ENCODE measurements around the gene LCN10. TPM values are rescaled to one million over a fixed set of nuclear protein-coding genes. Genes with fewer than 3 reads are reported as not detected.

LCN10 gene
- total and polyA plus RNA-seq, 2 of the 13 experiments (the other 11 are each of a cell fraction or from before 2014, with no cell fraction given): 0.53 to 0.61 TPM

DNA sequence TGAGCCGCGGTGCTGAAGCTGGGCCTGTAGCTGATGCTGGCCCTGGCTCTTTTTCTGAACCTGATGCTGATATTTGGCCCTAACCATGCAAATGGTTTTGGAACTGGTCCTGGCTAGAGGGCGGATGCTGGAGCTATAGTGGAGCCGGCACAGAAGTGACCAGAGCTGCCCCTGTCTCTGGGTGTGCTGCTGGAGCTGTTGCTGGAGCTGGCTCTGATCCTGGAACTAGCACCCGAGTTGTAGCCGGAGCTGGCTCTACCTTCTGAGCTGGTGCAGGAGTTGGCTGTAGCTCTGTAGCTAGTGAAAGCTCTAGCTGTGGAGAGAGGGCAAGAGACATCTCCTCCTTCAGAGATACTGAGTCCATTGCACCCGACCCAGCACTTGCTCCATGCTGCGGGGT is 12.8 kb downstream of the LCN10 start:
- H3K4me3 ChIP-seq (replicated peaks in 1 of 3; ENCODE audit: insufficient read depth in 1 of 3, low read depth in 2 of 3, low read length in 3 of 3): no peak overlapping the region; a peak in 1 of 6 replicates
- no TSS peak for BruUV-seq (replicated peaks)
- WGBS (ENCODE audit: low lambda C conversion rate): 100% methylated on average over 2 of the region's 8 CpGs
- CTCF ChIA-PET (ENCODE audit: low intra/inter-chr PET ratio, low total read pairs): no interaction called here
- peaks cover 47% of the 10 kb centered on the region for H3K4me1 ChIP-seq (ENCODE audit: insufficient read depth, low read length)
- FAIRE-seq (no peak), DNase-seq (ENCODE audit: low spot score) (no peak), ATAC-seq (no peak)
- H3K9me3 ChIP-seq (ENCODE audit: low read length): no peaks in the 10 kb centered on the region
- H3K27ac ChIP-seq (ENCODE audit: extremely low read length, insufficient read depth, low read length): no peak overlapping the region
- in situ Hi-C loops (cut with HindIII; ENCODE audit: extremely low pct_ligation_motif_present, low pct_unique_long_range_greater_than_20kb): no loop called here
- no peak for TF ChIP-seq ZBTB38 (CRISPR knock-in tag; IDR thresholded peaks at IDR 0.05)
- no peak for TF ChIP-seq NFE2L2 (IDR thresholded peaks at IDR 0.05; ENCODE audit: low read length)
- TF ChIP-seq, protein P1, sequence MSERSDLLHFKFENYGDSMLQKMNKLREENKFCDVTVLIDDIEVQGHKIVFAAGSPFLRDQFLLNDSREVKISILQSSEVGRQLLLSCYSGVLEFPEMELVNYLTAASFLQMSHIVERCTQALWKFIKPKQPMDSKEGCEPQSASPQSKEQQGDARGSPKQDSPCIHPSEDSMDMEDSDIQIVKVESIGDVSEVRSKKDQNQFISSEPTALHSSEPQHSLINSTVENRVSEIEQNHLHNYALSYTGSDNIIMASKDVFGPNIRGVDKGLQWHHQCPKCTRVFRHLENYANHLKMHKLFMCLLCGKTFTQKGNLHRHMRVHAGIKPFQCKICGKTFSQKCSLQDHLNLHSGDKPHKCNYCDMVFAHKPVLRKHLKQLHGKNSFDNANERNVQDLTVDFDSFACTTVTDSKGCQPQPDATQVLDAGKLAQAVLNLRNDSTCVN (CRISPR knock-in tag; IDR thresholded peaks at IDR 0.05; ENCODE audit: borderline replicate concordance): 0 out of 2 replicates have a peak, but pooled peaks have one; percentile 1
- H2AFZ ChIP-seq (ENCODE audit: low read length): no peak overlapping the region
- H3K36me3 ChIP-seq (replicated peaks in 1 of 2; ENCODE audit: control insufficient read depth in 1 of 2, insufficient read depth in 2 of 2, low read length in 2 of 2): peaks cover 7 to 11% of the 10 kb centered on the region in 2 experiments; a peak in 4 of 5 replicates
- peaks cover 31% of the 10 kb centered on the region for H3K79me2 ChIP-seq (ENCODE audit: insufficient read depth, low read length)
- intact Hi-C loops (cut with micrococcal nuclease; ENCODE audit: unreplicated experiment): no loop called here
- peak overlapping the region; percentile 97 for H3K4me2 ChIP-seq (ENCODE audit: low read depth, low read length)
- peaks cover 0 to 8% of the 10 kb centered on the region in 2 experiments; a peak in 3 of 5 replicates for H3K27me3 ChIP-seq (ENCODE audit: control insufficient read depth in 1 of 2, insufficient read depth in 2 of 2, low read length in 2 of 2)
- POLR2A ChIA-PET: interaction anchor here (0.9 to 3.6 kb wide), 5 partner anchors 14 to 103 kb away, joined by 3 to 30 read pairs (median 5); partner anchors contain the start of genes LCN10 and LCN8
- H3K9ac ChIP-seq (ENCODE audit: insufficient read depth, low read depth, low read length): no peak overlapping the region
- peaks cover 28% of the 10 kb centered on the region for H4K20me1 ChIP-seq (ENCODE audit: insufficient read depth, low read length)

DNA sequence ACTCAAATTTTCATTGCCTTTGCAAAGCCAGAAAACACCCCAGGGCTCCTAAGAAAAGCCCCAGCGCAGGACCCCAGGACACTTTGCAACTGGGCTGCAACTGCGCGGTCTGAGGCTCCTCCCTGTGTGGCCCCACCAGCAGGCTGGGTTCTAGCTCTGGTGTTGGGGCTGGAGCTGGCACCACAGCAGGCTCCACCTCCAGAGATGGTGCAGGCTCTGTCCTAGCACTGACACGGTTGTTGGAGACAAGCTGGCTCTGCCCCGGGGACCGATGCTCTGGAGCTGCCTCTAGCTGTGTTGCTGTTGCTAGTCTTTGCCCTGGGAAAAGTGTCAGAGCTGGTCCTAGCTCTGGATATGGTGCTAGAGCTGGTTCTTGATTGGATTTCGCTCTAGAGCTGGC is 13.6 kb downstream of the LCN10 start:
- BruUV-seq (replicated peaks): no TSS peak
- Histone ChIP-seq H2AFZ (ENCODE audit: low read length) (no peak overlapping the region), H4K20me1 (ENCODE audit: insufficient read depth, low read length) (peaks cover 36% of the 10 kb centered on the region), H3K4me3 (replicated peaks in 1 of 3; ENCODE audit: insufficient read depth in 1 of 3, low read depth in 2 of 3, low read length in 3 of 3) (peak overlapping the region; percentile 61 to 89 (median 89); a peak in 5 of 6 replicates), H3K9me3 (ENCODE audit: low read length) (no peaks in the 10 kb centered on the region), H3K4me1 (ENCODE audit: insufficient read depth, low read length) (peaks cover 55% of the 10 kb centered on the region), H3K36me3 (replicated peaks in 1 of 2; ENCODE audit: control insufficient read depth in 1 of 2, insufficient read depth in 2 of 2, low read length in 2 of 2) (peaks cover 8 to 14% of the 10 kb centered on the region in 2 experiments; a peak in 4 of 5 replicates), H3K27me3 (ENCODE audit: control insufficient read depth in 1 of 2, insufficient read depth in 2 of 2, low read length in 2 of 2) (peaks cover 0 to 7% of the 10 kb centered on the region in 2 experiments; a peak in 1 of 5 replicates), H3K4me2 (ENCODE audit: low read depth, low read length) (peak overlapping the region; percentile 97), H3K79me2 (ENCODE audit: insufficient read depth, low read length) (peaks cover 31% of the 10 kb centered on the region), H3K27ac (ENCODE audit: extremely low read length, insufficient read depth, low read length) (no peak overlapping the region), H3K9ac (ENCODE audit: insufficient read depth, low read depth, low read length) (peak overlapping the region; percentile 90)
- DNase-seq (ENCODE audit: low spot score): no peak
- in situ Hi-C loops (cut with HindIII; ENCODE audit: extremely low pct_ligation_motif_present, low pct_unique_long_range_greater_than_20kb): no loop called here
- peak; percentile 40 for ATAC-seq
- peak; percentile 21 for FAIRE-seq
- ChIA-PET CTCF (ENCODE audit: low intra/inter-chr PET ratio, low total read pairs) (interaction anchor here (0.6 kb wide), 1 partner anchor 24 kb away, joined by 3 read pairs; no protein-coding TSS in a partner anchor), POLR2A (interaction anchor here (0.9 to 3.6 kb wide), 10 partner anchors 9 to 263 kb away, joined by 3 to 30 read pairs (median 7); partner anchors contain the start of genes LCN10 and PAXX)
- intact Hi-C loops (cut with micrococcal nuclease; ENCODE audit: unreplicated experiment): no loop called here
- 17% methylated on average over 6 of the region's 7 CpGs for WGBS (ENCODE audit: low lambda C conversion rate)
- TF ChIP-seq ZNF501 (CRISPR knock-in tag; IDR thresholded peaks at IDR 0.05) (no peak), ZNF263 (CRISPR knock-in tag; IDR thresholded peaks at IDR 0.05) (peak; percentile 43; the same call in 1 of the 2 replicates), SP1 (IDR thresholded peaks at IDR 0.05) (no peak), SP1 (CRISPR knock-in tag; IDR thresholded peaks at IDR 0.05) (no peak), ZNF883 (CRISPR knock-in tag; IDR thresholded peaks at IDR 0.05; ENCODE audit: not compliant biosample characterization) (no peak)
- TF ChIP-seq, protein P2, sequence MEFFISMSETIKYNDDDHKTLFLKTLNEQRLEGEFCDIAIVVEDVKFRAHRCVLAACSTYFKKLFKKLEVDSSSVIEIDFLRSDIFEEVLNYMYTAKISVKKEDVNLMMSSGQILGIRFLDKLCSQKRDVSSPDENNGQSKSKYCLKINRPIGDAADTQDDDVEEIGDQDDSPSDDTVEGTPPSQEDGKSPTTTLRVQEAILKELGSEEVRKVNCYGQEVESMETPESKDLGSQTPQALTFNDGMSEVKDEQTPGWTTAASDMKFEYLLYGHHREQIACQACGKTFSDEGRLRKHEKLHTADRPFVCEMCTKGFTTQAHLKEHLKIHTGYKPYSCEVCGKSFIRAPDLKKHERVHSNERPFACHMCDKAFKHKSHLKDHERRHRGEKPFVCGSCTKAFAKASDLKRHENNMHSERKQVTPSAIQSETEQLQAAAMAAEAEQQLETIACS (CRISPR knock-in tag; IDR thresholded peaks at IDR 0.05): no peak
- TF ChIP-seq, protein P3, sequence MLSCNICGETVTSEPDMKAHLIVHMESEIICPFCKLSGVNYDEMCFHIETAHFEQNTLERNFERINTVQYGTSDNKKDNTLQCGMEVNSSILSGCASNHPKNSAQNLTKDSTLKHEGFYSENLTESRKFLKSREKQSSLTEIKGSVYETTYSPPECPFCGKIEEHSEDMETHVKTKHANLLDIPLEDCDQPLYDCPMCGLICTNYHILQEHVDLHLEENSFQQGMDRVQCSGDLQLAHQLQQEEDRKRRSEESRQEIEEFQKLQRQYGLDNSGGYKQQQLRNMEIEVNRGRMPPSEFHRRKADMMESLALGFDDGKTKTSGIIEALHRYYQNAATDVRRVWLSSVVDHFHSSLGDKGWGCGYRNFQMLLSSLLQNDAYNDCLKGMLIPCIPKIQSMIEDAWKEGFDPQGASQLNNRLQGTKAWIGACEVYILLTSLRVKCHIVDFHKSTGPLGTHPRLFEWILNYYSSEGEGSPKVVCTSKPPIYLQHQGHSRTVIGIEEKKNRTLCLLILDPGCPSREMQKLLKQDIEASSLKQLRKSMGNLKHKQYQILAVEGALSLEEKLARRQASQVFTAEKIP (CRISPR knock-in tag; IDR thresholded peaks at IDR 0.05; ENCODE audit: borderline replicate concordance): no peak
- TF ChIP-seq, protein P4, sequence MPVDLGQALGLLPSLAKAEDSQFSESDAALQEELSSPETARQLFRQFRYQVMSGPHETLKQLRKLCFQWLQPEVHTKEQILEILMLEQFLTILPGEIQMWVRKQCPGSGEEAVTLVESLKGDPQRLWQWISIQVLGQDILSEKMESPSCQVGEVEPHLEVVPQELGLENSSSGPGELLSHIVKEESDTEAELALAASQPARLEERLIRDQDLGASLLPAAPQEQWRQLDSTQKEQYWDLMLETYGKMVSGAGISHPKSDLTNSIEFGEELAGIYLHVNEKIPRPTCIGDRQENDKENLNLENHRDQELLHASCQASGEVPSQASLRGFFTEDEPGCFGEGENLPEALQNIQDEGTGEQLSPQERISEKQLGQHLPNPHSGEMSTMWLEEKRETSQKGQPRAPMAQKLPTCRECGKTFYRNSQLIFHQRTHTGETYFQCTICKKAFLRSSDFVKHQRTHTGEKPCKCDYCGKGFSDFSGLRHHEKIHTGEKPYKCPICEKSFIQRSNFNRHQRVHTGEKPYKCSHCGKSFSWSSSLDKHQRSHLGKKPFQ (CRISPR knock-in tag; IDR thresholded peaks at IDR 0.05; ENCODE audit: insufficient replicate concordance): no peak
